SK-N-SH treated with all-trans-retinoic acid at 6 μM for 48 hours (cell line): ENCODE data around the gene CRAT.

ENCODE experiments used
- ATAC-seq: fragments of 200-7000 bp; cut with Tn5 transposase; 3 replicates; pipeline ENCODE4 v1.9.1; 2020; ENCODE audit warnings: mild to moderate bottlenecking, moderate library complexity
- ARNTL ChIP-seq: fragments of 450-650 bp; formaldehyde crosslinking; IDR thresholded peaks from 2 replicates; pipeline ENCODE4 v1.5.0; 2020; ENCODE audit warnings: low read depth, mild to moderate bottlenecking, moderate library complexity, borderline replicate concordance
- BACH2 ChIP-seq: fragments of 250-450 bp; sonication (Bioruptor Pico); IDR thresholded peaks from 2 replicates; pipeline ENCODE4 v1.9.0; 2021; ENCODE audit warnings: mild to moderate bottlenecking, borderline replicate concordance
- CSRNP3 ChIP-seq: fragments of 250-450 bp; sonication (Bioruptor Pico); IDR thresholded peaks from 2 replicates; pipeline ENCODE4 v1.5.1; 2021; ENCODE audit warnings: mild to moderate bottlenecking, moderate library complexity
- ESRRG ChIP-seq: fragments of 250-450 bp; sonication (Bioruptor Pico); IDR thresholded peaks from 2 replicates; pipeline ENCODE4 v1.6.1; 2021; ENCODE audit warnings: mild to moderate bottlenecking
- GLIS3 ChIP-seq: fragments of 250-450 bp; sonication (Bioruptor Pico); IDR thresholded peaks from 2 replicates; pipeline ENCODE4 v1.5.0; 2020; ENCODE audit warnings: mild to moderate bottlenecking, moderate library complexity
- OSR1 ChIP-seq: fragments of 250-450 bp; sonication (Bioruptor Pico); IDR thresholded peaks from 2 replicates; pipeline ENCODE4 v1.8.0; 2022; ENCODE audit warnings: moderate library complexity, mild to moderate bottlenecking, inconsistent platforms
- PPARA ChIP-seq: fragments of 250-450 bp; sonication (Bioruptor Pico); IDR thresholded peaks from 2 replicates; pipeline ENCODE4 v1.5.0; 2020; ENCODE audit warnings: mild to moderate bottlenecking, borderline replicate concordance
- RARB ChIP-seq: fragments of 250-450 bp; sonication (Bioruptor Pico); IDR thresholded peaks from 2 replicates; pipeline ENCODE4 v1.8.0; 2021; ENCODE audit warnings: mild to moderate bottlenecking, moderate library complexity
- SNAI2 ChIP-seq: fragments of 250-450 bp; sonication (Bioruptor Pico); IDR thresholded peaks from 2 replicates; pipeline ENCODE4 v1.5.0; 2020; ENCODE audit warnings: mild to moderate bottlenecking, moderate library complexity
- TOX ChIP-seq: fragments of 250-450 bp; sonication (Bioruptor Pico); IDR thresholded peaks from 2 replicates; pipeline ENCODE4 v1.8.0; 2021; ENCODE audit warnings: mild to moderate bottlenecking, moderate library complexity, borderline replicate concordance
- ZC3H10 ChIP-seq: fragments of 250-450 bp; sonication (Bioruptor Pico); IDR thresholded peaks from 2 replicates; pipeline ENCODE4 v1.5.1; 2021; ENCODE audit warnings: mild to moderate bottlenecking, moderate library complexity
- ZFP3 ChIP-seq: fragments of 250-450 bp; sonication (Bioruptor Pico); IDR thresholded peaks from 2 replicates; pipeline ENCODE4 v1.5.0; 2020; ENCODE audit warnings: mild to moderate bottlenecking, moderate library complexity
- ZFP30 ChIP-seq: fragments of 450-650 bp; formaldehyde crosslinking; IDR thresholded peaks from 2 replicates; pipeline ENCODE4 v1.5.0; 2022; ENCODE audit warnings: mild to moderate bottlenecking, moderate library complexity
- ZNF565 ChIP-seq: fragments of 450-650 bp; formaldehyde crosslinking; conservative IDR thresholded peaks from 2 replicates; pipeline ENCODE4 v1.5.0; 2020; ENCODE audit warnings: low read depth, mild to moderate bottlenecking, moderate library complexity
- ZNF8 ChIP-seq: fragments of 450-650 bp; formaldehyde crosslinking; IDR thresholded peaks from 2 replicates; pipeline ENCODE4 v1.5.0; 2020; ENCODE audit warnings: mild to moderate bottlenecking, moderate library complexity
- TF ChIP-seq, protein P1 (sequence below): fragments of 250-450 bp; sonication (Bioruptor Pico); IDR thresholded peaks from 2 replicates; pipeline ENCODE4 v1.8.0; 2020; ENCODE audit warnings: mild to moderate bottlenecking, moderate library complexity, borderline replicate concordance
- TF ChIP-seq, protein P2 (sequence below): fragments of 250-450 bp; sonication (Bioruptor Pico); IDR thresholded peaks from 2 replicates; pipeline ENCODE4 v1.8.0; 2021; ENCODE audit warnings: low read depth, mild to moderate bottlenecking, moderate library complexity, borderline replicate concordance
- TF ChIP-seq, protein P3 (sequence below): fragments of 250-450 bp; sonication (Bioruptor Pico); IDR thresholded peaks from 2 replicates; pipeline ENCODE4 v1.5.0; 2020; ENCODE audit warnings: mild to moderate bottlenecking, moderate library complexity

The CRAT gene

DNA sequence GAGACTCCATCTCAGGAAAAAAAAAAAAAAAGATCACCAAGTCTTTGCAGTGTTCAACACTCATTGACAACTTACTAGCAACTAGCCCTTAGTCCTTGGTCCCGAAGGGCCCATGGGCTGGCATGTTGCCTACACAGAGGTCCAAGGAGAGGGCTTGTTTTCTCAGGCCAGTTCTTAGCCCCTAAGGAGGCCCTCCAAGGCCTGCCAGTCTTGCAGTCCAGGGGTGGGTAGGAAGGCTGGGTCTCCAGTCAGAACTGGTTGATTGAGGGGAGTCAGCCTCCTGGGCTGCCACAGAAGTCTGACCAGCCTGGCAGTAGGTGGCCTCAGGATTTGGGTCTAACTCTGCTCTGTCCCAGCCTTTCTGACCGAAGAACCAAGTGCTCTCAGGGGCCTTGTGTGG is 34.7 kb upstream of the CRAT start:
- no peak for TF ChIP-seq ZNF565 (CRISPR knock-in tag)
- no peak for TF ChIP-seq GLIS3
- no peak for TF ChIP-seq ZFP3
- TF ChIP-seq, protein P1, sequence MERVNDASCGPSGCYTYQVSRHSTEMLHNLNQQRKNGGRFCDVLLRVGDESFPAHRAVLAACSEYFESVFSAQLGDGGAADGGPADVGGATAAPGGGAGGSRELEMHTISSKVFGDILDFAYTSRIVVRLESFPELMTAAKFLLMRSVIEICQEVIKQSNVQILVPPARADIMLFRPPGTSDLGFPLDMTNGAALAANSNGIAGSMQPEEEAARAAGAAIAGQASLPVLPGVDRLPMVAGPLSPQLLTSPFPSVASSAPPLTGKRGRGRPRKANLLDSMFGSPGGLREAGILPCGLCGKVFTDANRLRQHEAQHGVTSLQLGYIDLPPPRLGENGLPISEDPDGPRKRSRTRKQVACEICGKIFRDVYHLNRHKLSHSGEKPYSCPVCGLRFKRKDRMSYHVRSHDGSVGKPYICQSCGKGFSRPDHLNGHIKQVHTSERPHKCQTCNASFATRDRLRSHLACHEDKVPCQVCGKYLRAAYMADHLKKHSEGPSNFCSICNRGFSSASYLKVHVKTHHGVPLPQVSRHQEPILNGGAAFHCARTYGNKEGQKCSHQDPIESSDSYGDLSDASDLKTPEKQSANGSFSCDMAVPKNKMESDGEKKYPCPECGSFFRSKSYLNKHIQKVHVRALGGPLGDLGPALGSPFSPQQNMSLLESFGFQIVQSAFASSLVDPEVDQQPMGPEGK (CRISPR knock-in tag) = no peak
- TF ChIP-seq, protein P2, sequence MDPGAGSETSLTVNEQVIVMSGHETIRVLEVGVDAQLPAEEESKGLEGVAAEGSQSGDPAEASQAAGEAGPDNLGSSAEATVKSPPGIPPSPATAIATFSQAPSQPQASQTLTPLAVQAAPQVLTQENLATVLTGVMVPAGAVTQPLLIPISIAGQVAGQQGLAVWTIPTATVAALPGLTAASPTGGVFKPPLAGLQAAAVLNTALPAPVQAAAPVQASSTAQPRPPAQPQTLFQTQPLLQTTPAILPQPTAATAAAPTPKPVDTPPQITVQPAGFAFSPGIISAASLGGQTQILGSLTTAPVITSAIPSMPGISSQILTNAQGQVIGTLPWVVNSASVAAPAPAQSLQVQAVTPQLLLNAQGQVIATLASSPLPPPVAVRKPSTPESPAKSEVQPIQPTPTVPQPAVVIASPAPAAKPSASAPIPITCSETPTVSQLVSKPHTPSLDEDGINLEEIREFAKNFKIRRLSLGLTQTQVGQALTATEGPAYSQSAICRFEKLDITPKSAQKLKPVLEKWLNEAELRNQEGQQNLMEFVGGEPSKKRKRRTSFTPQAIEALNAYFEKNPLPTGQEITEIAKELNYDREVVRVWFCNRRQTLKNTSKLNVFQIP (CRISPR knock-in tag) = no peak
- TF ChIP-seq BACH2 (CRISPR knock-in tag) = no peak
- ATAC-seq = no peak

DNA sequence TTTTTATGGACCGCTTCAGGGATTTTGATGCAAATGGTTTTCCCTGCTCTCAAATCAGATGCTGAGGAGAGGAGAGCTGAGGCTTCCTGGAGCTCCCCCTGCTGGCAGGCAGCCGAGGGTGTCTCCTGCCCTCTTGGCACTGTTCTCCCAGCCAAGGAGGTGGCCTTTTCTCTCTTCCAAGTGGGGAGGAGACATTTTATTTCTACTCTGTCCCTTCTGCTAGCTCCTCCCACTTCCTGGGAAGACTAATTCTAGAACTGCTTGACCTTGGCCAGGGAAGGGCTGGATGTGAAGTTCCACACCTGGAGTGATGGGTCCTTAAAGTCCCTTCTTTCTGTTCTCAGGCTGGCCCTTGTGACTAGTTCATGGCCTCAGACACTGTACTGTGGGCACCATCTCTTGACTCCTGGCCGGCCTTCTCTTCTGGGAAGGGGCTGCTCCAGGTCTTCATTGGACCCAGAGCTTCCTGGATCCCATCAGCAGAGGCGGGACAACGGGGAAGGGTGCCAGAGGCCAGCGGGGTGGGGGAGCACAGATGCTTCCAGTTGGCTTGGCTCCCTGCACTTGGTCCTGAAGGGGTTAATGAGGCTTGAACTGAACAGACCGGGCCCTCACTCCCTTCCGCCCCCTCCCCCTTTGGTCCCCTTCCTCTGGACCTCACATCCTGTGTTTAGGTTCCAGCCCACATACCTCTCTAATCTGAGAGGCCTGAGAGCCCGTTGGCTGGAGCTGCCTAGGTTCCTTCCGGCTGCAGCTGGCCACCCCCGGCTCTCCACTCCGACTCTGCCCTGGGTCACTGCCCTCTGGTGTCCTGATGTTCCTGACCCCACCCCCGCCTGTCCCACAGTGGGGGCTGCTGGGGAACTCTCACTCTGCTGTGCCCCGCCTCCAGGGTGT is 32.7 kb upstream of the CRAT start:
- TF ChIP-seq ESRRG (CRISPR knock-in tag) (no peak), CSRNP3 (CRISPR knock-in tag) (no peak), ZC3H10 (CRISPR knock-in tag) (no peak), ZFP3 (no peak), RARB (CRISPR knock-in tag) (no peak), PPARA (CRISPR knock-in tag) (no peak), BACH2 (CRISPR knock-in tag) (no peak), ZNF8 (CRISPR knock-in tag) (no peak), TOX (no peak), ARNTL (CRISPR knock-in tag) (no peak), GLIS3 (no peak), ZNF565 (CRISPR knock-in tag) (no peak), ZFP30 (no peak), OSR1 (CRISPR knock-in tag) (no peak), SNAI2 (CRISPR knock-in tag) (no peak)
- TF ChIP-seq, protein P1 (CRISPR knock-in tag) = no peak
- TF ChIP-seq, protein P2 (CRISPR knock-in tag) = no peak
- TF ChIP-seq, protein P3, sequence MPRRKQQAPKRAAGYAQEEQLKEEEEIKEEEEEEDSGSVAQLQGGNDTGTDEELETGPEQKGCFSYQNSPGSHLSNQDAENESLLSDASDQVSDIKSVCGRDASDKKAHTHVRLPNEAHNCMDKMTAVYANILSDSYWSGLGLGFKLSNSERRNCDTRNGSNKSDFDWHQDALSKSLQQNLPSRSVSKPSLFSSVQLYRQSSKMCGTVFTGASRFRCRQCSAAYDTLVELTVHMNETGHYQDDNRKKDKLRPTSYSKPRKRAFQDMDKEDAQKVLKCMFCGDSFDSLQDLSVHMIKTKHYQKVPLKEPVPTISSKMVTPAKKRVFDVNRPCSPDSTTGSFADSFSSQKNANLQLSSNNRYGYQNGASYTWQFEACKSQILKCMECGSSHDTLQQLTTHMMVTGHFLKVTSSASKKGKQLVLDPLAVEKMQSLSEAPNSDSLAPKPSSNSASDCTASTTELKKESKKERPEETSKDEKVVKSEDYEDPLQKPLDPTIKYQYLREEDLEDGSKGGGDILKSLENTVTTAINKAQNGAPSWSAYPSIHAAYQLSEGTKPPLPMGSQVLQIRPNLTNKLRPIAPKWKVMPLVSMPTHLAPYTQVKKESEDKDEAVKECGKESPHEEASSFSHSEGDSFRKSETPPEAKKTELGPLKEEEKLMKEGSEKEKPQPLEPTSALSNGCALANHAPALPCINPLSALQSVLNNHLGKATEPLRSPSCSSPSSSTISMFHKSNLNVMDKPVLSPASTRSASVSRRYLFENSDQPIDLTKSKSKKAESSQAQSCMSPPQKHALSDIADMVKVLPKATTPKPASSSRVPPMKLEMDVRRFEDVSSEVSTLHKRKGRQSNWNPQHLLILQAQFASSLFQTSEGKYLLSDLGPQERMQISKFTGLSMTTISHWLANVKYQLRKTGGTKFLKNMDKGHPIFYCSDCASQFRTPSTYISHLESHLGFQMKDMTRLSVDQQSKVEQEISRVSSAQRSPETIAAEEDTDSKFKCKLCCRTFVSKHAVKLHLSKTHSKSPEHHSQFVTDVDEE (CRISPR knock-in tag) = no peak
- TF ChIP-seq, all 23 proteins: peak for 0
- ATAC-seq = peak; percentile 49
